SK-N-SH (cell line): ENCODE data around the gene SOX10.

Source experiments
- EZH2phosphoT487 ChIP-seq: fragments of 200-600 bp; sonication (generic); IDR thresholded peaks from 2 replicates; pipeline ENCODE4 v1.6.1; 2017; ENCODE audit warnings: low read depth, mixed run types, mild to moderate bottlenecking, antibody characterized with exemption, moderate library complexity, borderline replicate concordance
- POLR2AphosphoS5 ChIP-seq: IDR thresholded peaks from 2 replicates; pipeline ENCODE4 v1.6.1; 2012; ENCODE audit warnings: low read depth, low read length
- TEAD4 ChIP-seq: IDR thresholded peaks from 2 replicates; pipeline ENCODE4 v1.4.0; 2012; ENCODE audit warnings: mild to moderate bottlenecking, borderline replicate concordance; ENCODE audit not compliant: insufficient read depth
- YY1 ChIP-seq: IDR thresholded peaks from 2 replicates; pipeline ENCODE4 v1.4.0; 2012; ENCODE audit warnings: low read depth, mild to moderate bottlenecking
- TF ChIP-seq, protein P1 (sequence below): fragments of 200-600 bp; sonication (generic); IDR thresholded peaks from 2 replicates; pipeline ENCODE4 v1.6.1; 2017; ENCODE audit warnings: antibody characterized with exemption, mild to moderate bottlenecking, moderate library complexity

GRCh38 chr22:38032681-38033521 is 48.5 kb upstream of the SOX10 start:
- TF ChIP-seq EZH2phosphoT487 (no peak), YY1 (no peak), POLR2AphosphoS5 (no peak), TEAD4 (no peak)
- TF ChIP-seq, protein P1, sequence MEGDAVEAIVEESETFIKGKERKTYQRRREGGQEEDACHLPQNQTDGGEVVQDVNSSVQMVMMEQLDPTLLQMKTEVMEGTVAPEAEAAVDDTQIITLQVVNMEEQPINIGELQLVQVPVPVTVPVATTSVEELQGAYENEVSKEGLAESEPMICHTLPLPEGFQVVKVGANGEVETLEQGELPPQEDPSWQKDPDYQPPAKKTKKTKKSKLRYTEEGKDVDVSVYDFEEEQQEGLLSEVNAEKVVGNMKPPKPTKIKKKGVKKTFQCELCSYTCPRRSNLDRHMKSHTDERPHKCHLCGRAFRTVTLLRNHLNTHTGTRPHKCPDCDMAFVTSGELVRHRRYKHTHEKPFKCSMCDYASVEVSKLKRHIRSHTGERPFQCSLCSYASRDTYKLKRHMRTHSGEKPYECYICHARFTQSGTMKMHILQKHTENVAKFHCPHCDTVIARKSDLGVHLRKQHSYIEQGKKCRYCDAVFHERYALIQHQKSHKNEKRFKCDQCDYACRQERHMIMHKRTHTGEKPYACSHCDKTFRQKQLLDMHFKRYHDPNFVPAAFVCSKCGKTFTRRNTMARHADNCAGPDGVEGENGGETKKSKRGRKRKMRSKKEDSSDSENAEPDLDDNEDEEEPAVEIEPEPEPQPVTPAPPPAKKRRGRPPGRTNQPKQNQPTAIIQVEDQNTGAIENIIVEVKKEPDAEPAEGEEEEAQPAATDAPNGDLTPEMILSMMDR, result no peak
